GM19328 (cell line): ENCODE results near the gene PHYHD1.
"Not testable (repeated sequence)": the region's sequence is repeated elsewhere in the genome, so short reads cannot be mapped to it uniquely, and the experiment has no call there.

Experiments
- ATAC-seq: cut with Tn5 transposase; IDR thresholded peaks from one replicate; pipeline ENCODE4 v1.9.1; 2021; ENCODE audit warnings: mild to moderate bottlenecking, moderate library complexity; ENCODE audit not compliant: unreplicated experiment

PHYHD1 gene

GRCh38 chr9:128947527-128948301 lies 26.9 kb downstream of the PHYHD1 start, which contains the start of the genes DOLK and NUP188:
Gene DOLK (minus strand): TSS chr9:128947603. CDS start chr9:128947303, 300 bp downstream.
Gene NUP188 (plus strand): TSS chr9:128947699. CDS start chr9:128947720, 21 bp downstream.
- peak; percentile 74 for ATAC-seq

GRCh38 chr9:128961403-128961802 lies 40.6 kb downstream of the PHYHD1 start:
- not testable (repeated sequence) for ATAC-seq

GRCh38 chr9:128969491-128969890 lies 48.7 kb downstream of the PHYHD1 start:
- no peak for ATAC-seq

GRCh38 chr9:128972956-128973355 lies 52.2 kb downstream of the PHYHD1 start:
- no peak for ATAC-seq

GRCh38 chr9:128979111-128979510 lies 58.3 kb downstream of the PHYHD1 start:
- no peak for ATAC-seq

GRCh38 chr9:128983536-128983935 lies 62.8 kb downstream of the PHYHD1 start:
- no peak for ATAC-seq

GRCh38 chr9:128986671-128987070 lies 65.9 kb downstream of the PHYHD1 start:
- ATAC-seq, result no peak

- no peak for ATAC-seq
Observed at GRCh38 chr9:128987805-128988204, 67.0 kb downstream of the PHYHD1 start.
